ENCODE measurements around the gene SYT17.

SYT17 gene

DNA sequence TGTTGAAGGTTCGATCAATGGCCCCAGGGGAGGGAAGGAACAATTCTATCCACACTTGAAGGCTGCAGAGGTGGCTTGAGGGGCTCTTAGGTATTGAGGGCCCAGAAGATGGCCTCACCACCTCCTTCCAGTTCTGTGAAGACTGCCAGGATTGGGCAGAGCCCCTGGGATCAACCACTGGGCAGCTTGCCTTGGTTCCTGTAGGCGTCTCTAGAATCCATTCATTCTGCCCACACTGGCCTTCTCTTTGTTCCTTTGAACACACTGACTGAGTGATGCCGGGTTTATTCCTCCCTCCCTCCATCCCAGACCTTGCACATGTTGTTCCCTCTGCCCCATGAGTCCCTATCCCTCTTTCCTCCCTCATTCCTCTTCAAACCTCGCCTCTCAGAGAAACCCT is 50.5 kb downstream of the SYT17 start:
- DNase-seq (ENCODE audit: low read depth in 1 of 2, low spot score in 1 of 2), result no peak
- in situ Hi-C loops (cut with HindIII; ENCODE audit: low pct_unique_long_range_greater_than_20kb, low sequenced_read_pairs), result no loop called here
- no peak for TF ChIP-seq JUND (IDR thresholded peaks at IDR 0.05; ENCODE audit: low read depth)

GRCh38 chr16:19219836-19220235 is 51.8 kb downstream of the SYT17 start:
- no peak for TF ChIP-seq JUND (IDR thresholded peaks at IDR 0.05; ENCODE audit: low read depth)
- no peak for DNase-seq (ENCODE audit: low read depth in 1 of 2, low spot score in 1 of 2)
- in situ Hi-C loops (cut with HindIII; ENCODE audit: low pct_unique_long_range_greater_than_20kb, low sequenced_read_pairs), result no loop called here

DNA sequence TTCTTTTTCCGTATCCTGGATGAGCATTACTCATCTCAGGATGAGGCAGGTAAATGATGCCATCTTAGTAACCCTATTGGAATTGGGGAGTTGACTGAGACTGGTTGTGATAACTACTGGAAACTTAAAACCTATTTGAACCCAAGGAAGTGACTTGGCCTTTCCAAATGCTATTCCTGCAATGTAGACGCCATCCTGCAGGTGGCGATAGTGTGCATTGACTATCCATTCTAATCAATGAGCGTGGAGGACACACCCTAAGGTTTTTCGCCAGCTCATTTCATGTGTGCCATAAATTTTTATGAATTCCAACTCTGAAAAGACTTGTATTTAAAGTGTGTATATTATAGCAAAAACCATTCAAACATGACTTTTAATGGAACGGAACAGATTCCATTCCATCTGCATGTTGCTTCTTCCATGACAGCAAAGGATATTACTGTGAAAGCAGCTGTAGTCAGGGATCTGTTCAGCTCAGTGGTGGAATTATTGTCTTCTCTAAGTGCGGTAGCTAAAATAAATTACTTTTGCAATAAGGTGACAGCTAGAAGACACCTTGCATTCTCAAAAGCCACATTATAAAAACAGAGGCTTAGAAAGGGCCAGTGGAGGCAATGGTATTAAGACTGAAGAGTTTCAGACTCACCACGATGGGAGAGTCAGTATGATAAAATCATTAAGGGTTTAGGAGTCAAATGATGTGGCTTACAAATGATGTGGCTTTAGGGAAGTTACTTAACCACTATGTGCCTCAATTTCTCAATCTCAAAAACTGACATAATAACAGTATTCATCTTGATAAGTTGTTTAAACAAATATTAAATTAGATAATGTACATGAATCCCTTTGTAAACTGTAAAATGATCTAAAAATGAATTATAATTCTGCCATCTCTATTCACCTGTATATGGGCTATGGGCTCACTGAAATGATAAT is 55.5 kb downstream of the SYT17 start:
- in situ Hi-C loops (cut with HindIII; ENCODE audit: low pct_unique_long_range_greater_than_20kb, low sequenced_read_pairs), result no loop called here
- no peak for TF ChIP-seq JUND (IDR thresholded peaks at IDR 0.05; ENCODE audit: low read depth)
- DNase-seq (ENCODE audit: low read depth in 1 of 2, low spot score in 1 of 2), result no peak

DNA sequence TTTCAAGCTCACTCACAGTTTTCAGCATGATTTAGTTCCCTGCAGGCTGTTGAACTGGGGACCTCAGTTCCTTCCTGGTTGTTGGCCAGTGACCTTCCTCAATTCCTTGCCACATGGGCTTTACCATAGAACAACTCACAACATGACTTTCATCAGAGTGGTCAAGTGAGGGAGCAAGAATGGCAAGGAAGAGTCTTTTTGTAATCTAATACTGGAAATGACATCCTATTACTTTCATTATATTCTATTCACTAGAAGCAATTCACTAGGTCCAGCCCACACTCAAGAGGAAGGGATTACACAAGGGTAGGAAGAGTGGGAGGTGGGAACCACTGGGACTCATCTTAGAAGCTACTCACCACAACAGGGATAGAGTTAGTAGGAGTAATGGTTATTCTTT is 57.6 kb downstream of the SYT17 start:
- in situ Hi-C loops (cut with HindIII; ENCODE audit: low pct_unique_long_range_greater_than_20kb, low sequenced_read_pairs), result no loop called here
- TF ChIP-seq JUND (IDR thresholded peaks at IDR 0.05; ENCODE audit: low read depth), result no peak
- DNase-seq (ENCODE audit: low read depth in 1 of 2, low spot score in 1 of 2), result no peak

DNA sequence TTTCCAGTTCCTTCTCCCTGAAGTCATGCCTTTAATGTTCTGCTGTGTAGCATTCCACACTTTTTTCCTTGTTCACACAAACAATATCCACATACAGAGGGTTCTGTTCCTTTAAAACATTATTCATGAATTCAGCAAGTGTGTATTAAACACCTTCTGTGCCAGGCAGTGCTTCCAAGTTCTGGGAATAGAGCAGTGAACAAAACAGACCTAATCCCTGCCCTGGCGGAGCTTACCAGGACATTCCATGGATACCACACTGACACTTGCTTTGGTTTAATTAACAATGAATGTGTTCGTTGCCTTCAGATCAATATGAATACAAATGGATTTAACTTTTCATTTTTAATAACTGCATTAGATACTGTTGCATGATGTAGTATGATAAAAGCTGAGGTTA is 59.6 kb downstream of the SYT17 start:
- no peak for TF ChIP-seq JUND (IDR thresholded peaks at IDR 0.05; ENCODE audit: low read depth)
- in situ Hi-C loops (cut with HindIII; ENCODE audit: low pct_unique_long_range_greater_than_20kb, low sequenced_read_pairs), result no loop called here

DNA sequence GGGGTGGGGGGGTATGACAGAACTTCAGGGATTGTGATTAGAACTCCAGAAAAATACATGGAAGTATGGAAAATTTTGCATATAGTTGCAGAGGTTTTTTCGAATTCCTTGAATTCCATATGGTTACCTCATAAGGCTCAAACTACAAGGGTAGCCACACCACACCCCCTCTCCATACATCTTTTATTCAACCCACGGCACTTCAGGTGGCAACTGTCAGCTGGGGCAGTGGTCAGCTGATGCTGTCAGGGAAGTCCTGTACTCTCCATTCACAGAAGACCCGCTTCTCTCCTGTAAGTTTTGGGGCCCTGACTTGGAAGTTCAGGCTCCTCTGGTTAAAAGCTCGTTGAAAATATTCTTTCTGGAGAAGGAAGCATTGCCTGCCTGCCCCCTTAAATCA is 60.0 kb downstream of the SYT17 start:
- in situ Hi-C loops (cut with HindIII; ENCODE audit: low pct_unique_long_range_greater_than_20kb, low sequenced_read_pairs), result no loop called here
- TF ChIP-seq JUND (IDR thresholded peaks at IDR 0.05; ENCODE audit: low read depth), result no peak
- DNase-seq (ENCODE audit: low read depth in 1 of 2, low spot score in 1 of 2), result no peak

More for the DNA sequence above, 59.6 kb downstream of the SYT17 start:
- no peak for DNase-seq (ENCODE audit: low read depth in 1 of 2, low spot score in 1 of 2)

DNA sequence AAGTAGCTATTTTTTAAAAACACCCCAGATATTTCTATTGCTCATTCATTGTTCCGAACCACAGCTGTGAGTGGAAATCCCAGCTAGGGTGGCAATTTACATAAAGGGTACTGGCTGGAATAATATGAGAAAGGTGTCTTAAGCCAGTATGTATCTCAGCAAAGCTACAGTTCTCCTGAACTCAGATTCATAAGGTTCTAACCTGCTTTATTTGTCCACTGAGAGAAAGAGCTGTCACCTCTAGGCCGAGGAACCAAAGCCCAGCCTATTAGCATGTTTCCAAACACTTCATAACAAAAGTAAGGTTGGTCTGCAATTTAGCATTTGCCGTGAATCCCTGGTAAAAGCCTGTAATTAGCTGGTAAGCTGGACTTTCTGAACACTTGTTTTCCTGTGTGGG is 60.5 kb downstream of the SYT17 start:
- in situ Hi-C loops (cut with HindIII; ENCODE audit: low pct_unique_long_range_greater_than_20kb, low sequenced_read_pairs), result no loop called here
- DNase-seq (ENCODE audit: low read depth in 1 of 2, low spot score in 1 of 2), result no peak
- TF ChIP-seq JUND (IDR thresholded peaks at IDR 0.05; ENCODE audit: low read depth), result no peak

DNA sequence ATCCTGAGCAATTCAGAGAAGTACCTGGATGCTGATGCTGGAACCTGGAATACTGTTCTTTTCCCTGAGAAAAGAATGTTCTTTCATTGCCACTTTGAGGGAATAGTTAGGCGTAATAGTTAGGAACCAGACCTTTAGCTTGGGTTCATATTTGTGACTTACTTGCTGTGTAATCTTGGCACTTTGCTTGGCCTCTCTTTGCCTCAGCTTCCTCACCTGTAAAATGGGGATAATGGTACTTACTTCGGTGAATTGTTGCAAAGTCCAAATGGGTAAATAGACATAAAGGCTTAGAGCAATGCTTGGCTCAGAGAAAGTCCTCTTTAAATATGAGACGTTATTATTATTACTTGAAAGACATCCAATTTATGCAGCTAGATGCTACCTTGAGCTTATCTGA is 62.5 kb downstream of the SYT17 start:
- in situ Hi-C loops (cut with HindIII; ENCODE audit: low pct_unique_long_range_greater_than_20kb, low sequenced_read_pairs), result no loop called here
- no peak for DNase-seq (ENCODE audit: low read depth in 1 of 2, low spot score in 1 of 2)
- no peak for TF ChIP-seq JUND (IDR thresholded peaks at IDR 0.05; ENCODE audit: low read depth)

DNA sequence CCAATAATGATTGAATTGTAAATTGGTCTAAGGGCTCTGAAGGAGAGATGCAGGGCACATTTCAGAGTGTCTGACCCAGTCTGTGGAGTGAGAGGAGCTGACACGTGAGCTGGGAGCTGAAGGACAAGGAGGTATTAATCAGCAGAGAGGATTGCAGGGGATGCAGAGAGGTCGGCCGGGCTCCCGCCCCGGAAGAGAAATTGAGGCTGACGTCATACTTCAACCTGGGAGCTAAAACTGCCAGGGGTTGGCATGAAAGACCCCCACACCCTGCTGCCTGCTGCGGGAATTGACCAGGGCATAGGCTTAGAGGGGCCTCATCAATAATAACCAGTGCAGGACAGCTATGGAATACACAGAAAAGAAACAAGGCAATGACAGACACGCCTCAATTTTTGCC is 63.8 kb downstream of the SYT17 start:
- DNase-seq (ENCODE audit: low read depth in 1 of 2, low spot score in 1 of 2), result no peak
- TF ChIP-seq JUND (IDR thresholded peaks at IDR 0.05; ENCODE audit: low read depth), result no peak
- in situ Hi-C loops (cut with HindIII; ENCODE audit: low pct_unique_long_range_greater_than_20kb, low sequenced_read_pairs), result no loop called here

- no peak for DNase-seq (ENCODE audit: low read depth in 1 of 2, low spot score in 1 of 2)
- in situ Hi-C loops (cut with HindIII; ENCODE audit: low pct_unique_long_range_greater_than_20kb, low sequenced_read_pairs), result no loop called here
- TF ChIP-seq JUND (IDR thresholded peaks at IDR 0.05; ENCODE audit: low read depth), result no peak
These were observed 64.9 kb downstream of the SYT17 start for GRCh38 chr16:19232988-19233387.

GRCh38 chr16:19235478-19235877 is 67.4 kb downstream of the SYT17 start:
- in situ Hi-C loops (cut with HindIII; ENCODE audit: low pct_unique_long_range_greater_than_20kb, low sequenced_read_pairs), result no loop called here
- no peak for TF ChIP-seq JUND (IDR thresholded peaks at IDR 0.05; ENCODE audit: low read depth)
- DNase-seq (ENCODE audit: low read depth in 1 of 2, low spot score in 1 of 2), result no peak

GRCh38 chr16:19235886-19236285 is 67.8 kb downstream of the SYT17 start:
- DNase-seq (ENCODE audit: low read depth in 1 of 2, low spot score in 1 of 2), result no peak
- in situ Hi-C loops (cut with HindIII; ENCODE audit: low pct_unique_long_range_greater_than_20kb, low sequenced_read_pairs), result no loop called here
- no peak for TF ChIP-seq JUND (IDR thresholded peaks at IDR 0.05; ENCODE audit: low read depth)

DNA sequence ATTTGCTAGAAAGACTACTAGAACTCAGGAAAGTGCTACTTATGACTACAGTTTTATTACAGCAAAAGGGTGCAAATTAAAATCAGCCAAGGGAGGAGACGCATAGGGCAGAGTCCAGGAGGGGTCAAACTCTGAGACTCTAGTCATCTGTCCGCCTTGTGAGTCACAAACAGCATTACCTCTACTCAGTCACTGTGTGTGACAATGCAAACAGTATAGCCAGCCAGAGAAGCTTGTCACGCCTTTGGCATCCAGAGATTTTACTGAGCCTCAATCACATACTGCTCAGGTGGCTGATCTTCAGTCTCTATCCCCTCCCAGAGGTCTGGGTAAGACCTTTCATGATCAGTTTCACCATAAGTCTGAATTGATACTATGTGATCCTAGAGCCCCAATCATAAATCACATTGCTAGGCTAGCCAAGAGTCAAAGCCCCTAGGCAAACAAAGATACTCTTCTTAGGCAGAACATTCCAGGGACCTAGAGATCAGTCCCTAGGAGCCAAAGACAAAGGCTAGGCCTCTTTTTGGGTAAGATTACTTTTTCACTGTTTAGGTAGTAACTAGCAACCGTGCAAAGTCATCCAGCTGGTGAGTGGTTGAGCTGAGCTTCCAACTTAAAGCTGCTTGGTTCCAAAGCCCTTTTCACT is 68.6 kb downstream of the SYT17 start:
- TF ChIP-seq JUND (IDR thresholded peaks at IDR 0.05; ENCODE audit: low read depth), result no peak
- in situ Hi-C loops (cut with HindIII; ENCODE audit: low pct_unique_long_range_greater_than_20kb, low sequenced_read_pairs), result no loop called here
- DNase-seq (ENCODE audit: low read depth in 1 of 2, low spot score in 1 of 2), result no peak

All from T47D (cell line).